Measurements from ENCODE around the gene HARS2. TPM values are rescaled to one million over a fixed set of nuclear protein-coding genes. Genes with fewer than 3 reads are reported as not detected.
"Not testable (repeated sequence)": the region's sequence is repeated elsewhere in the genome, so short reads cannot be mapped to it uniquely, and the experiment has no call there.

The HARS2 gene
- polyA plus RNA-seq, 4 donors = 21.8 to 38.0 (median 23.2) TPM

DNA sequence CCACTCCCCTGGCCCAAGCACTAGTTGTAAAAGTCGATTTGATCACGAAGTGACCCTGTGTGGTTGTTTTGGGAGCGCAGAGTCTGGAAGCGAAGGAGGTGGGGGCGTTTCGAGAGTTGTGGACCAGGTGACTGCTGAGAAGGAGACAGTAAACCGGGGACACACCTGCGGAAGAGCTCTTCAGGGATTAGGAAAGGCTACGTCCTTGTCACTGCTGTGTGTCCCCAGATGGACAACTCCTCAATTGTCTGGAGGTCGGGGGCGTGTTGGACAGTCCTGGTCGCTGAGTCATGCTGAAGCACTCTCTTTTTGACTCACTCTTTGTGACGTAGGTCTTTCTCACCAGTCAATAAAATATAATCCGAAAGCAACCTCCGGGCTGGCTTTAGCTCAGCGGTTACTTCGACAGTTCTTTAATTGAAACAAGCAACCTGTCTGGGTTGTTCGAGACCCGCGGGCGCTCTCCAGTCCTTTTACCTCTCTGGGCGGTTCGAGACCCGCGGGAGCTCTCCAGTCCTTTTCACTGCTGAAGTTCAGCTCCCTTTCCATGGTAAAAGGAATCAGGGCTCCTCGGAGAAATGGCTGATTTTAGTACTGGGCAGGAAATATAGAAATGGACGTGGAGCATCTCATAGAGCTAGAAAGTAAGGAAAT lies 19.8 kb downstream of the HARS2 start:
- peak; percentile 96 to 97 for DNase-seq
- H3K4me3 ChIP-seq (ENCODE audit: low read depth in 1 of 3, low read length in 3 of 3) = peak overlapping the region; percentile 40 to 91 (median 51)
- peaks cover 0 to 2% (median 2%) of the 10 kb centered on the region in 3 donors for H3K36me3 ChIP-seq (ENCODE audit: control insufficient read depth in 3 of 3, insufficient read depth in 2 of 3, low read depth in 1 of 3, low read length in 3 of 3)
- no peaks in the 10 kb centered on the region for H3K9me3 ChIP-seq (ENCODE audit: control insufficient read depth in 2 of 2, insufficient read depth in 1 of 2, low read depth in 1 of 2, low read length in 1 of 2)
- no peaks in the 10 kb centered on the region for H3K27me3 ChIP-seq (ENCODE audit: control insufficient read depth in 3 of 3, insufficient read depth in 3 of 3, low read length in 3 of 3)
- 0 to 1% (median 0%) methylated on average over 27 of the region's 27 CpGs for WGBS, 3 donors
- peak overlapping the region; percentile 75 to 94 (median 94) for H3K27ac ChIP-seq (ENCODE audit: low read depth in 1 of 3, low read length in 2 of 3)
- no peak for FAIRE-seq
- no peaks in the 10 kb centered on the region for H3K4me1 ChIP-seq (ENCODE audit: control insufficient read depth in 3 of 3, insufficient read depth in 2 of 3, low read depth in 1 of 3, low read length in 2 of 3)

DNA sequence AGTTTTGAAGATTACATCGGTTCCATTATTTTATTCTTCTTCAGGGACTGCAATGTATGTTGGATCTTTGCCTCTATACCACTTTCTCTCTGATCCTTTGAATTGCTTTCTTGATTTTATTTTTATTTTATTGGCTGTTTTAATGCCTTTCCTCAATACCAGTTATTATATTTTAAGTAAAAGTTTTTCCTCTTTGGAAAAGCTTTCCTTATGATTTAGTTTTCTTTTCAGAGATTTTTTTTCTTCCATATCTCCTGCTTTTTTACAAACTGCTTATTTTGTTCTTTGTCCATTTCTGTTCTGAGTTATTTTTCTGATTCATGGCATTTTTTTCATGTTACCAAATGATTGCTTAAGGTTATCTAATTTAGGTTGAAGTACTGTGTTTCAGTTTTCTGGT lies 20.5 kb downstream of the HARS2 start:
- FAIRE-seq (no peak), DNase-seq (no peak)
- Histone ChIP-seq H3K27me3 (ENCODE audit: control insufficient read depth in 3 of 3, insufficient read depth in 3 of 3, low read length in 3 of 3) (no peaks in the 10 kb centered on the region), H3K27ac (ENCODE audit: low read depth in 1 of 3, low read length in 2 of 3) (no peak overlapping the region), H3K4me1 (ENCODE audit: control insufficient read depth in 3 of 3, insufficient read depth in 2 of 3, low read depth in 1 of 3, low read length in 2 of 3) (no peaks in the 10 kb centered on the region), H3K4me3 (ENCODE audit: low read depth in 1 of 3, low read length in 3 of 3) (no peak overlapping the region), H3K36me3 (ENCODE audit: control insufficient read depth in 3 of 3, insufficient read depth in 2 of 3, low read depth in 1 of 3, low read length in 3 of 3) (no peaks in the 10 kb centered on the region), H3K9me3 (ENCODE audit: control insufficient read depth in 2 of 2, insufficient read depth in 1 of 2, low read depth in 1 of 2, low read length in 1 of 2) (no peaks in the 10 kb centered on the region)
- WGBS, 3 donors = 50 to 89% (median 71%) methylated on average over 1 of the region's 1 CpG

DNA sequence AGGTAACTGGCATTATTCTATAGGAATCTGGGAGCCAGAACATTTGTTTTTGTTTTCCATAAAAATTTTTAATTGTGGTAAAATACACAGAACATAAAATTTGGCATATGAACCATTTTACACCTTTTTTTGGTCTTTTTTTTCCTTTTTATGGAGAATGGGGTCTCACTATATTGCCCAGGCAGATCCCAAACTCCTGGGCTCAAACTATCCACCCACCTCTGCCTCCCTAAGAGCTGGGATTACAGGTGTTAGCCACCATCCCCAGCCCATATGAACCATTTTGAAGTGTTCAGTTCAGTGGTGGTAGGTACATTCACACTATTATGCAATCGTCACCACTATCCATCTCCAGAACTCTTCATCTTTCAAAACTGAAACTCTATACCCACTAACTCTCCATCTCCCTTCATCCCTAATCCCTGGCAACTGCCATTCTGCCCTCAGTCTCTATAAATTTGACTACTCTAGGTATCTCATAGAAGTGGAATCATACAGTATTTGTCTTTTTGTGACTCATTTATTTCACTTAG lies 22.4 kb downstream of the HARS2 start:
- Histone ChIP-seq H3K36me3 (ENCODE audit: control insufficient read depth in 3 of 3, insufficient read depth in 2 of 3, low read depth in 1 of 3, low read length in 3 of 3) (no peaks in the 10 kb centered on the region), H3K4me3 (ENCODE audit: low read depth in 1 of 3, low read length in 3 of 3) (no peak overlapping the region), H3K4me1 (ENCODE audit: control insufficient read depth in 3 of 3, insufficient read depth in 2 of 3, low read depth in 1 of 3, low read length in 2 of 3) (no peaks in the 10 kb centered on the region), H3K27ac (ENCODE audit: low read depth in 1 of 3, low read length in 2 of 3) (no peak overlapping the region), H3K9me3 (ENCODE audit: control insufficient read depth in 2 of 2, insufficient read depth in 1 of 2, low read depth in 1 of 2, low read length in 1 of 2) (no peaks in the 10 kb centered on the region), H3K27me3 (ENCODE audit: control insufficient read depth in 3 of 3, insufficient read depth in 3 of 3, low read length in 3 of 3) (no peaks in the 10 kb centered on the region)
- no peak for FAIRE-seq
- WGBS, 3 donors = 85 to 95% (median 89%) methylated on average over 1 of the region's 1 CpG
- DNase-seq = no peak

DNA sequence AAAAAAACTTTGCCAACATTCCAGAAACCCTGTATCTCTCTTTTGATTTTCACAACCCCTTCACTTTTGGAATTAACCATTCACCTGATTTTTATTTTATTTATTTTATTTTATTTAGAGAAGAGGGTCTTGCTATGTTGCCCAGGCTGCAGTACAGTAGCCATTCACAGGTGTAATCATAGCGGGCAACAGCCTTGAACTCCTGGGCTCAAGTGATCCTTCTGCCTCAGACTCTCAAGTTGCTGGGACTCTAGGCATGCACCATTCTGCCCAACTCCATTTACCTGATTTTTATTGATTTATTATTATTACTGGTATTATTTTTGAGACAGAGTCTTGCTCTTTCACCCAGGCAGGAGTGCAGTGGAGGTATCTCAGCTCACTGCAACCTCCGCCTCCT lies 25.0 kb downstream of the HARS2 start:
- not testable (repeated sequence) for H3K9me3 ChIP-seq (ENCODE audit: control insufficient read depth in 2 of 2, insufficient read depth in 1 of 2, low read depth in 1 of 2, low read length in 1 of 2); H3K4me1 ChIP-seq (ENCODE audit: control insufficient read depth in 3 of 3, insufficient read depth in 2 of 3, low read depth in 1 of 3, low read length in 2 of 3); FAIRE-seq; H3K27ac ChIP-seq (ENCODE audit: low read depth in 1 of 3, low read length in 2 of 3); H3K36me3 ChIP-seq (ENCODE audit: control insufficient read depth in 3 of 3, insufficient read depth in 2 of 3, low read depth in 1 of 3, low read length in 3 of 3); DNase-seq; H3K4me3 ChIP-seq (ENCODE audit: low read depth in 1 of 3, low read length in 3 of 3); H3K27me3 ChIP-seq (ENCODE audit: control insufficient read depth in 3 of 3, insufficient read depth in 3 of 3, low read length in 3 of 3)
- WGBS, 3 donors = 91 to 96% (median 92%) methylated on average over 2 of the region's 2 CpGs

DNA sequence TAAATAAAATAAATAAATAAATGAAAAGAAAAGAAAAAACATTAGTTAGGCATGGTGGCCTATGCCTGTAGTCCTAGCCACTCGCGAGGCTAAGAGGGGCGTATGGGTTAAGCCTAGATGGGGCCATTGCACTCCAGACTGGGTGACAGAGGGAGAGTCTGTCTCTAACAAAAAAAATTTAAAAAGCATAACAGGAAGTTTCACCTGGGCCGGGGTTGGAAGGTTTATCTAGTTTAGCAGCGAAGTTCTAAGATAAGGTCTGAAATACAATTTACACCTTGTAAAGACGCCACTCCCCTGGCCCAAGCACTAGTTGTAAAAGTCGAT lies 27.0 kb downstream of the HARS2 start:
- no peaks in the 10 kb centered on the region for H3K4me1 ChIP-seq (ENCODE audit: control insufficient read depth in 3 of 3, insufficient read depth in 2 of 3, low read depth in 1 of 3, low read length in 2 of 3)
- peak overlapping the region in 1 of 3 donors; percentile 23 for H3K4me3 ChIP-seq (ENCODE audit: low read depth in 1 of 3, low read length in 3 of 3)
- H3K27ac ChIP-seq (ENCODE audit: low read depth in 1 of 3, low read length in 2 of 3) = peak overlapping the region in 2 of 3 donors; percentile 45 to 62
- H3K27me3 ChIP-seq (ENCODE audit: control insufficient read depth in 3 of 3, insufficient read depth in 3 of 3, low read length in 3 of 3) = peaks cover 0 to 2% (median 0%) of the 10 kb centered on the region in 3 donors
- WGBS, 3 donors = 30 to 73% (median 51%) methylated on average over 7 of the region's 7 CpGs
- H3K36me3 ChIP-seq (ENCODE audit: control insufficient read depth in 3 of 3, insufficient read depth in 2 of 3, low read depth in 1 of 3, low read length in 3 of 3) = no peaks in the 10 kb centered on the region
- no peaks in the 10 kb centered on the region for H3K9me3 ChIP-seq (ENCODE audit: control insufficient read depth in 2 of 2, insufficient read depth in 1 of 2, low read depth in 1 of 2, low read length in 1 of 2)
- no peak for FAIRE-seq
- no peak for DNase-seq

DNA sequence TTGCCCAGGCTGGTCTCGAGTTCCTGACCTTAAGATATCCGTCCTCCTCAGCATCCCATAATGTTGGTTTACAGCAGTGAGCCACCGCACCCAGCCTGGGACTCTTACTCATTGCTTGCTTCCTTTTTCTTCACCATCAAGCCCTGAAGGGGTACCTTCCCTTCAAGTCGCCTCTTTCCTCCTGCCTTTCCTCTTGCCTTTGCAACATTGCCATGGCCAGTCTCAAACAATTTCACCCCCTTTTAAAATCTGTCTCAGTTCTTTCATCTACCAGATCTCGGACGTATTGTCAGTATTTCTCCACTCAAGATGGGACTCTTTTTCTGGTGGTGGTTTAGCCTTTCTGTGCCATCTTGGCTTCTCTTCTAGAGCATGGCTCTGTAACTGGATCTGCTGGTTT lies 29.5 kb downstream of the HARS2 start:
- not testable (repeated sequence) for H3K4me1 ChIP-seq (ENCODE audit: control insufficient read depth in 3 of 3, insufficient read depth in 2 of 3, low read depth in 1 of 3, low read length in 2 of 3); DNase-seq; H3K36me3 ChIP-seq (ENCODE audit: control insufficient read depth in 3 of 3, insufficient read depth in 2 of 3, low read depth in 1 of 3, low read length in 3 of 3); FAIRE-seq; H3K4me3 ChIP-seq (ENCODE audit: low read depth in 1 of 3, low read length in 3 of 3); H3K27me3 ChIP-seq (ENCODE audit: control insufficient read depth in 3 of 3, insufficient read depth in 3 of 3, low read length in 3 of 3); H3K27ac ChIP-seq (ENCODE audit: low read depth in 1 of 3, low read length in 2 of 3); H3K9me3 ChIP-seq (ENCODE audit: control insufficient read depth in 2 of 2, insufficient read depth in 1 of 2, low read depth in 1 of 2, low read length in 1 of 2)
- 63 to 67% (median 67%) methylated on average over 6 of the region's 6 CpGs for WGBS, 3 donors

DNA sequence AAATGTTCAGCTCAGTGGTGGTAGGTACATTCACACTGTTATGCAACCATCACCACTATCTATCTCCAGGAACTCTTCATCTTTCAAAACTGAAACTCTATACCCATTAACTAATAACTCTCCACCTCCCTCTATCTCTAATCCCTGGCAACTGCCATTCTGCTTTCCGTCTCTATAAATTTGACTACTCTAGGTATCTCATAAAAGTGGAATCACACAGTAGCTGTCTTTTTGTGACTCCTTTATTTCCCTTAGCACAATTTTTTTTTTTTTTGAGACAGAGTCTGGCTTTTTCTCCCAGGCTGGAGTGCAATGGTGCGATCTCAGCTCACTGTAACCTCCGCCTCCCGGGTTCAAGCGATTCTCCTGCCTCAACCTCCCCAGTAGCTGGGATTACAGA lies 30.1 kb downstream of the HARS2 start:
- FAIRE-seq; H3K27me3 ChIP-seq (ENCODE audit: control insufficient read depth in 3 of 3, insufficient read depth in 3 of 3, low read length in 3 of 3): not testable (repeated sequence)

DNA sequence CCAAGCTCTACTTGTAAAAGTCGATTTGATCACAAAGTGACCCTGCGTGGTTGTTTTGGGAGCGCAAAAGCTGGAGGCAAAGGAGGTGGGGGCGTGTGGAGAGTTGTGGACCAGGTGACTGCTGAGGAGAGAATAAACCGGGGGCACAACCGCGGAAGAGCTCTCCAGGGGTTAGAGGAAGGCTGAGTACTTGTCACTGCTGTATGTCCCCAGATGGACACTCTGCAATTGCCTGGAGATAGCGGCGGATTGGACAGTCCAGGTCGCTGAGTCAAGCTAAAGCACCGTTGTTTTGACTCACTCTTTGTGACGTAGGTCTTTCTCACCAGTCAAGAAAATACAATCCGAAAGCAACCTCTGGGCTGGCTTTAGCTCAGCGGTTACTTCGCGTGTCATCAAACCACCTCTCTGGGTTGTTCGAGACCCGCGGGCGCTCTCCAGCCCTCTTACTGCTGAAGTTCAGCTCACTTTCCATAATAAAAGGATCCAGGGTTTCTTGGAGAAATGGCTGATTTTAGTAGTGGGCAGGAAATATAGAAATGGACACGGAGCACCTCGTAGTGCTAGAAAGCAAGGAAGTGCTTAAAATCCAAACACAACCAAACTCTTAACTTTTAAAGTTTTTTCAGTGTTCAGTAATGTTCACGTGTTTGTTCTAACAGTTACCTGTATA lies 34.7 kb downstream of the HARS2 start:
- WGBS, 3 donors = 10 to 13% (median 12%) methylated on average over 23 of the region's 23 CpGs
- no peak overlapping the region for H3K27ac ChIP-seq (ENCODE audit: low read depth in 1 of 3, low read length in 2 of 3)
- no peaks in the 10 kb centered on the region for H3K4me1 ChIP-seq (ENCODE audit: control insufficient read depth in 3 of 3, insufficient read depth in 2 of 3, low read depth in 1 of 3, low read length in 2 of 3)
- H3K27me3 ChIP-seq (ENCODE audit: control insufficient read depth in 3 of 3, insufficient read depth in 3 of 3, low read length in 3 of 3) = peaks cover 0 to 6% (median 0%) of the 10 kb centered on the region in 3 donors
- FAIRE-seq = no peak
- no peak overlapping the region for H3K4me3 ChIP-seq (ENCODE audit: low read depth in 1 of 3, low read length in 3 of 3)
- peak; percentile 68 to 79 for DNase-seq
- H3K36me3 ChIP-seq (ENCODE audit: control insufficient read depth in 3 of 3, insufficient read depth in 2 of 3, low read depth in 1 of 3, low read length in 3 of 3) = no peaks in the 10 kb centered on the region
- no peaks in the 10 kb centered on the region for H3K9me3 ChIP-seq (ENCODE audit: control insufficient read depth in 2 of 2, insufficient read depth in 1 of 2, low read depth in 1 of 2, low read length in 1 of 2)

More for the DNA sequence above, 30.1 kb downstream of the HARS2 start:
- not testable (repeated sequence) for H3K36me3 ChIP-seq (ENCODE audit: control insufficient read depth in 3 of 3, insufficient read depth in 2 of 3, low read depth in 1 of 3, low read length in 3 of 3); DNase-seq; H3K4me3 ChIP-seq (ENCODE audit: low read depth in 1 of 3, low read length in 3 of 3); H3K27ac ChIP-seq (ENCODE audit: low read depth in 1 of 3, low read length in 2 of 3); H3K4me1 ChIP-seq (ENCODE audit: control insufficient read depth in 3 of 3, insufficient read depth in 2 of 3, low read depth in 1 of 3, low read length in 2 of 3); H3K9me3 ChIP-seq (ENCODE audit: control insufficient read depth in 2 of 2, insufficient read depth in 1 of 2, low read depth in 1 of 2, low read length in 1 of 2)
- 78 to 83% (median 79%) methylated on average over 5 of the region's 5 CpGs for WGBS, 3 donors
